Ascending aorta (tissue), 2 donors: ENCODE measurements around the gene NARF. TPM values are rescaled to one million over a fixed set of nuclear protein-coding genes. Genes with fewer than 3 reads are reported as not detected.

Experiments
- DNase-seq, 2 donors: peaks; one replicate each; pipeline ENCODE4 v3.0.0-alpha.2; 2019; ENCODE audit warnings: low spot score in 2 of 2
- H3K27ac ChIP-seq, 2 donors: fragments of 200-600 bp; sonication (generic); one replicate each; pipeline ENCODE4 v1.5.1; 2016 to 2017; ENCODE audit warnings: mild to moderate bottlenecking in 1 of 2
- H3K27me3 ChIP-seq: fragments of 200-600 bp; sonication (generic); one replicate; pipeline ENCODE4 v1.5.1; 2017
- H3K36me3 ChIP-seq, 2 donors: fragments of 200-600 bp; sonication (generic); one replicate each; pipeline ENCODE4 v1.5.1; 2016
- H3K4me1 ChIP-seq, 2 donors: fragments of 200-600 bp; sonication (generic); one replicate each; pipeline ENCODE4 v1.5.1; 2016 to 2017; ENCODE audit warnings: mild to moderate bottlenecking in 1 of 2
- H3K4me3 ChIP-seq, 2 donors: fragments of 200-600 bp; sonication (generic); one replicate each; pipeline ENCODE4 v1.5.1; 2016 to 2017; ENCODE audit warnings: mild to moderate bottlenecking in 1 of 2
- H3K9me3 ChIP-seq, 2 donors: fragments of 200-600 bp; sonication (generic); one replicate each; pipeline ENCODE4 v1.5.1; 2016
- CTCF ChIP-seq, 3 experiments: fragments of 200-600 bp in 2 of 3; fragments of 450-650 bp in 1 of 3; sonication (generic) in 2 of 3; IDR thresholded peaks; one replicate each; pipeline ENCODE4 v1.5.1; 2016 to 2019; ENCODE audit warnings: antibody characterized with exemption in 3 of 3, mild to moderate bottlenecking in 1 of 3, moderate library complexity in 1 of 3
- intact Hi-C: fragments of 100-400 bp; cut with DNase I; formaldehyde crosslinking; loops from one replicate; pipeline ENCODE4 v1.15.1; 2023
- total RNA-seq: library from RNA; depleted of rRNA; stranded (reverse); fragments of >200 nt; gene quantifications from one replicate; pipeline ENCODE4 v1.1.0, GENCODE V29; 2016

Gene NARF
- total RNA-seq, 1 donor from 2014 or later: 38.3 TPM

GRCh38 chr17:82443465-82444283 is 14.9 kb upstream of the NARF start:
- DNase-seq: no peak
- H3K4me1 ChIP-seq: peaks cover 0 to 4% of the 10 kb centered on the region in 2 donors
- H3K9me3 ChIP-seq: no peaks in the 10 kb centered on the region
- no peak for TF ChIP-seq CTCF (IDR thresholded peaks at IDR 0.05)
- intact Hi-C loops: no loop called here
- H3K4me3 ChIP-seq: no peak overlapping the region
- H3K36me3 ChIP-seq: peaks cover 26 to 33% of the 10 kb centered on the region in 2 donors
- no peaks in the 10 kb centered on the region for H3K27me3 ChIP-seq
- no peak overlapping the region for H3K27ac ChIP-seq

GRCh38 chr17:82444284-82444893 is 14.2 kb upstream of the NARF start:
- DNase-seq: no peak
- intact Hi-C loops: no loop called here
- no peaks in the 10 kb centered on the region for H3K9me3 ChIP-seq
- peaks cover 26 to 33% of the 10 kb centered on the region in 2 donors for H3K36me3 ChIP-seq
- no peaks in the 10 kb centered on the region for H3K27me3 ChIP-seq
- H3K4me1 ChIP-seq: peaks cover 0 to 5% of the 10 kb centered on the region in 2 donors
- no peak for TF ChIP-seq CTCF (IDR thresholded peaks at IDR 0.05)
- no peak overlapping the region for H3K4me3 ChIP-seq
- no peak overlapping the region for H3K27ac ChIP-seq

GRCh38 chr17:82444941-82445521 is 13.5 kb upstream of the NARF start:
- peaks cover 26 to 27% of the 10 kb centered on the region in 2 donors for H3K36me3 ChIP-seq
- no peak for DNase-seq
- TF ChIP-seq CTCF (IDR thresholded peaks at IDR 0.05): no peak
- intact Hi-C loops: no loop called here
- H3K4me3 ChIP-seq: no peak overlapping the region
- no peaks in the 10 kb centered on the region for H3K9me3 ChIP-seq
- peaks cover 3 to 12% of the 10 kb centered on the region in 2 donors for H3K4me1 ChIP-seq
- no peaks in the 10 kb centered on the region for H3K27me3 ChIP-seq
- H3K27ac ChIP-seq: peak overlapping the region in 1 of 2 donors; percentile 44

GRCh38 chr17:82445542-82445941 is 13.0 kb upstream of the NARF start:
- H3K36me3 ChIP-seq: peaks cover 26 to 27% of the 10 kb centered on the region in 2 donors
- H3K9me3 ChIP-seq: no peaks in the 10 kb centered on the region
- H3K27me3 ChIP-seq: no peaks in the 10 kb centered on the region
- DNase-seq: no peak
- peaks cover 3 to 13% of the 10 kb centered on the region in 2 donors for H3K4me1 ChIP-seq
- intact Hi-C loops: no loop called here
- peak overlapping the region in 1 of 2 donors; percentile 44 for H3K27ac ChIP-seq
- TF ChIP-seq CTCF (IDR thresholded peaks at IDR 0.05): no peak
- no peak overlapping the region for H3K4me3 ChIP-seq

GRCh38 chr17:82446124-82446523 is 12.4 kb upstream of the NARF start:
- Histone ChIP-seq H3K4me1 (peaks cover 4 to 13% of the 10 kb centered on the region in 2 donors), H3K9me3 (no peaks in the 10 kb centered on the region), H3K4me3 (no peak overlapping the region), H3K27me3 (no peaks in the 10 kb centered on the region), H3K27ac (no peak overlapping the region), H3K36me3 (peaks cover 26 to 27% of the 10 kb centered on the region in 2 donors)
- DNase-seq: no peak
- intact Hi-C loops: no loop called here
- no peak for TF ChIP-seq CTCF (IDR thresholded peaks at IDR 0.05)
